Testis (tissue), 2 donors: ENCODE measurements around the gene SLC2A4.

Source experiments
- CTCF ChIP-seq, 3 experiments: fragments of 450-650 bp in 2 of 3; fragments of 200-600 bp in 1 of 3; sonication (generic) in 1 of 3; IDR thresholded peaks; one replicate each; pipeline ENCODE4 v1.5.1; 2016 to 2019; ENCODE audit warnings: antibody characterized with exemption in 3 of 3, mild to moderate bottlenecking in 2 of 3, moderate library complexity in 1 of 3
- POLR2A ChIP-seq: fragments of 450-650 bp; IDR thresholded peaks from one replicate; pipeline ENCODE4 v1.6.1; 2017; ENCODE audit warnings: antibody characterized with exemption, mild to moderate bottlenecking, moderate library complexity

DNA sequence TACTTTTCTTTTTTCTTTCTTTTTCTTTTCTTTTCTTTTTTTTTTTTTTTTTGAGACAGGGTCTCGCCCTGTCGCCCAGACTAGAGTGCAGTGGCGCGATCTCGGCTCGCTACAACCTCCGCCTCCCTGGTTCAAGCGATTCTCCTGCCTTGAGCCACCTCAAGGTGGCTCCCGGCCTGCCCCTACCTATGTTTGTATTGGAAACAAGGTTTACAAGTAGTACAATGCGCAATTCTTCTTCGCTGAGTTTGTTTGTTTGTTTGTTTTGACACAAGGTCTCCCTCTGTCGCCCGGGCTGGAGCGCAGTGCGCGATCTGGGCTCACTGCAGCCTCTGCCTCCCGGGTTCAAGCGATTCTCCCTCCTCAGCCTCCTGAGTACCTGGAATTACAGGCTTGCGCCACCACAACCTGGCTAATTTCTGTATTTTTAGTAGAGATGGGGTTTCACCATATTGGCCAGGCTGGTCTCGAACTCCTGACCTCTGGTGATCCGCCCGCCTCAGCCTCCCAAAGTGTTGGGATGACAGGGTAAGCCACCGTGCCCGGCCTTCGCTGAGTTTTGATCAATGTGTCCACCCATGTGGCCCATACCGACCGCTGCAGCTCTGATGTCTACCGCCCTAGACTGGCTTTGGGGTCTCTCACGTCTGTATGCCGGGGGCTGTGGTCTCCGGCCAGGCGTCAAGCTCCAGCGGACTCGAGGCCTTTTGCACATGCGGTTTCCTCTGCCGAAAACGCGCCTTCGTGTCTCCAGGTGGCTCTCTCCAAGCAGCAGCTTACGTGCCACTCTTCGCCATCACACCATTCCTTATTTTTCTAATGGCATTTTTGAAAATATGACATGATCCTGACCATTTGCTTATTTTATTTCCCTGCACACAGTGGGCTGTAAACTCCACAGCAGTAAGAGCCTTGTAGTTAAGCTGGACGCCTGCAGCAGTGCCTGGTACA is 14.0 kb downstream of the SLC2A4 start:
- TF ChIP-seq CTCF (IDR thresholded peaks at IDR 0.05) (no peak), POLR2A (no peak)
